ENCODE measurements around the gene PAFAH1B2.
"Not testable (repeated sequence)": the region's sequence is repeated elsewhere in the genome, so short reads cannot be mapped to it uniquely, and the experiment has no call there.

The PAFAH1B2 gene

GRCh38 chr11:117143871-117144476, at the start of gene PAFAH1B2:
Gene PAFAH1B2, plus strand, starts transcription at chr11:117144287. Its CDS starts 8,161 bp downstream, at chr11:117152448.
- Mint-ChIP-seq H3K4me1 (peaks cover 48% of the 10 kb centered on the region), H3K36me3 (ENCODE audit: low read depth) (peaks cover 22% of the 10 kb centered on the region), H3K27ac (peak within 1 kb of the TSS; percentile 97), H3K27me3 (no peaks in the 10 kb centered on the region), H3K4me3 (peak within 1 kb of the TSS; percentile 100), H3K9me3 (no peaks in the 10 kb centered on the region)
- DNase-seq: peak; percentile 97
- peak; percentile 93 for ATAC-seq

GRCh38 chr11:117094776-117095175, 49.3 kb upstream of the PAFAH1B2 start:
- no peaks in the 10 kb centered on the region for H3K27me3 Mint-ChIP-seq
- peaks cover 17% of the 10 kb centered on the region for H3K36me3 Mint-ChIP-seq (ENCODE audit: low read depth)
- DNase-seq (no peak), ATAC-seq (no peak)
- H3K9me3 Mint-ChIP-seq: no peaks in the 10 kb centered on the region
- peak overlapping the region; percentile 95 for H3K27ac Mint-ChIP-seq
- peak overlapping the region; percentile 98 for H3K4me3 Mint-ChIP-seq
- H3K4me1 Mint-ChIP-seq: peaks cover 85% of the 10 kb centered on the region

- Mint-ChIP-seq H3K27me3 (no peaks in the 10 kb centered on the region), H3K4me3 (peak overlapping the region; percentile 98), H3K27ac (peak overlapping the region; percentile 95), H3K36me3 (ENCODE audit: low read depth) (peaks cover 13% of the 10 kb centered on the region), H3K9me3 (no peaks in the 10 kb centered on the region), H3K4me1 (peaks cover 77% of the 10 kb centered on the region)
- ATAC-seq (no peak), DNase-seq (no peak)
Observed at GRCh38 chr11:117095284-117096161, 48.6 kb upstream of the PAFAH1B2 start.

- H3K27me3 Mint-ChIP-seq: no peaks in the 10 kb centered on the region
- peak; percentile 29 for ATAC-seq
- peak; percentile 40 for DNase-seq
Observed at GRCh38 chr11:117096201-117096991, 47.7 kb upstream of the PAFAH1B2 start.

GRCh38 chr11:117097014-117097388, 47.1 kb upstream of the PAFAH1B2 start:
- Mint-ChIP-seq H3K27me3 (no peaks in the 10 kb centered on the region), H3K27ac (peak overlapping the region; percentile 95), H3K36me3 (ENCODE audit: low read depth) (peaks cover 8% of the 10 kb centered on the region), H3K9me3 (no peaks in the 10 kb centered on the region), H3K4me1 (peaks cover 67% of the 10 kb centered on the region), H3K4me3 (peak overlapping the region; percentile 98)
- ATAC-seq (no peak), DNase-seq (no peak)

More at GRCh38 chr11:117096201-117096991, 47.7 kb upstream of the PAFAH1B2 start:
- Mint-ChIP-seq H3K27ac (peak overlapping the region; percentile 95), H3K36me3 (ENCODE audit: low read depth) (peaks cover 12% of the 10 kb centered on the region), H3K4me3 (peak overlapping the region; percentile 98), H3K9me3 (no peaks in the 10 kb centered on the region), H3K4me1 (peaks cover 73% of the 10 kb centered on the region)

- Mint-ChIP-seq H3K27ac (peak overlapping the region; percentile 95), H3K27me3 (no peaks in the 10 kb centered on the region), H3K9me3 (no peaks in the 10 kb centered on the region), H3K4me1 (peaks cover 61% of the 10 kb centered on the region), H3K4me3 (peak overlapping the region; percentile 98), H3K36me3 (ENCODE audit: low read depth) (peaks cover 3% of the 10 kb centered on the region)
- DNase-seq: peak; percentile 46
- peak; percentile 13 for ATAC-seq
Observed at GRCh38 chr11:117097389-117098268, 46.5 kb upstream of the PAFAH1B2 start.

- Mint-ChIP-seq H3K27me3 (no peaks in the 10 kb centered on the region), H3K27ac (peak within 1 kb of the TSS; percentile 95), H3K4me3 (peak within 1 kb of the TSS; percentile 98), H3K4me1 (peaks cover 51% of the 10 kb centered on the region), H3K9me3 (no peaks in the 10 kb centered on the region), H3K36me3 (ENCODE audit: low read depth) (peaks cover 2% of the 10 kb centered on the region)
- DNase-seq (peak; percentile 97), ATAC-seq (peak; percentile 84)
Observed at GRCh38 chr11:117098269-117099232, 45.5 kb upstream of the PAFAH1B2 start, which contains the start of gene SIK3. Gene SIK3, minus strand, starts transcription at chr11:117098428. Its CDS starts 13 bp downstream, at chr11:117098415.

- H3K4me3 Mint-ChIP-seq: no peak overlapping the region
- DNase-seq (no peak), ATAC-seq (no peak)
- no peaks in the 10 kb centered on the region for H3K9me3 Mint-ChIP-seq
- peaks cover 2% of the 10 kb centered on the region for H3K36me3 Mint-ChIP-seq (ENCODE audit: low read depth)
- peaks cover 40% of the 10 kb centered on the region for H3K4me1 Mint-ChIP-seq
- peak overlapping the region; percentile 95 for H3K27ac Mint-ChIP-seq
- H3K27me3 Mint-ChIP-seq: no peaks in the 10 kb centered on the region
Observed at GRCh38 chr11:117099696-117100095, 44.4 kb upstream of the PAFAH1B2 start.

- no peaks in the 10 kb centered on the region for H3K27me3 Mint-ChIP-seq
- peaks cover 2% of the 10 kb centered on the region for H3K36me3 Mint-ChIP-seq (ENCODE audit: low read depth)
- DNase-seq (no peak), ATAC-seq (no peak)
- no peak overlapping the region for H3K4me3 Mint-ChIP-seq
- no peaks in the 10 kb centered on the region for H3K9me3 Mint-ChIP-seq
- no peak overlapping the region for H3K27ac Mint-ChIP-seq
- peaks cover 31% of the 10 kb centered on the region for H3K4me1 Mint-ChIP-seq
Observed at GRCh38 chr11:117100556-117100955, 43.5 kb upstream of the PAFAH1B2 start.

- no peaks in the 10 kb centered on the region for H3K27me3 Mint-ChIP-seq
- H3K36me3 Mint-ChIP-seq (ENCODE audit: low read depth): no peaks in the 10 kb centered on the region
- H3K4me3 Mint-ChIP-seq: no peak overlapping the region
- no peak overlapping the region for H3K27ac Mint-ChIP-seq
- ATAC-seq (no peak), DNase-seq (no peak)
- H3K9me3 Mint-ChIP-seq: no peaks in the 10 kb centered on the region
- H3K4me1 Mint-ChIP-seq: peaks cover 4% of the 10 kb centered on the region
Observed at GRCh38 chr11:117107701-117108590, 36.1 kb upstream of the PAFAH1B2 start.

GRCh38 chr11:117110294-117110950, 33.7 kb upstream of the PAFAH1B2 start:
- Mint-ChIP-seq H3K4me1 (peaks cover 4% of the 10 kb centered on the region), H3K36me3 (ENCODE audit: low read depth) (no peaks in the 10 kb centered on the region), H3K9me3 (no peaks in the 10 kb centered on the region), H3K4me3 (no peak overlapping the region), H3K27me3 (no peaks in the 10 kb centered on the region), H3K27ac (no peak overlapping the region)
- DNase-seq (no peak), ATAC-seq (no peak)

- not testable (repeated sequence) for H3K27me3 Mint-ChIP-seq; DNase-seq; H3K4me3 Mint-ChIP-seq; H3K36me3 Mint-ChIP-seq (ENCODE audit: low read depth); H3K4me1 Mint-ChIP-seq; H3K27ac Mint-ChIP-seq; ATAC-seq; H3K9me3 Mint-ChIP-seq
Observed at GRCh38 chr11:117112497-117112896, 31.6 kb upstream of the PAFAH1B2 start.
